HG03196 (cell line): ENCODE data around the gene DHODH.

Source experiments
- ATAC-seq: cut with Tn5 transposase; IDR thresholded peaks from one replicate; pipeline ENCODE4 v1.9.1; 2021; ENCODE audit not compliant: unreplicated experiment

The DHODH gene

DNA sequence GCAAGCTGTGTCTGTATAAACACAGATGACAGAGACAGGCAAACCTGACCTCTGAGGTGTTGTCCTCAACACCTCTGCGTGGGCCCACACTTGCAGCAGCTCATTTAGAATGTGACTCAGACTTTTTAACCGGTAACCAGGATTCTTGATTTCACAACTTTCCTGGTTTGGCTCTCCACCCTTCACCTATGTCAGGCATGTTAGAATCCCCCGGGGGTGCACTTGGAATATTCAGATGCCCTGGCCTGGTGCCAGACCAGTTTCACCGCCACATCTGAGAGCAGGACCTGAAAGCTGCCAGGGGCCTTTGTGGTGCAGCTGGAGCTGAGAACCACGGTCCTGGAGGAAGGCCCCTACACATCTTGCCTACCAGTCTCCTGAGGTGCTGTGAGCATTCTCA is 4.8 kb downstream of the DHODH start:
- ATAC-seq = no peak

DNA sequence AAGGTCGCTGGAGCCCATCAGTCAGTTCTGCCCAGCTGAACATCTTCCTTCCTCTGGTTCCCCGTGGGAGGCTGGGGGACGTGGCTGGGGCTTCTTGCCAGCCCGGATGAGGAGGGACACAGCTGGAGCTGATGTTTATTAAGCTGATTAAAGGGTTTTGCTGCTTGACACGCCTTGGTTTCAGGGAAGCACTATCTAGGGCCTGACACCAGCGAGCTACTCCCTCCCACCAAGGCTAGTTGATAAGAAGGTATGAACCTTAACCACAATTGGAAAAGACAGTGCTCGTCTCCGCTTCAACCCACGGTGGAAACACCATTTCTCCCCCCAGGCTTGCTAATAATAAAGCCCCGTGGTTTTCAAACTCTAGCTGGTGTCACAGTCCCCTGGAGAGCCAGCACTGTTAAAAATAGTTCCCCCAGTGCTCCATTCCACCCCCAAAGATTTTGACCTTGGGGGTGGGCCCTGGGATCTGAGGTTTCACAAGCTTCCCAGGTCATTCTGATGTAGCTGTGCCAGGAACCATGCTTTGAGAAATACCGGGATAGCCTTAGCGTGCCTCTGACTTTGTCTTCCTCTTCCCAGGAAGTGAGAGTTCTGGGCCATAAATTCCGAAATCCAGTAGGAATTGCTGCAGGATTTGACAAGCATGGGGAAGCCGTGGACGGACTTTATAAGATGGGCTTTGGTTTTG is 5.5 kb downstream of the DHODH start:
- no peak for ATAC-seq

DNA sequence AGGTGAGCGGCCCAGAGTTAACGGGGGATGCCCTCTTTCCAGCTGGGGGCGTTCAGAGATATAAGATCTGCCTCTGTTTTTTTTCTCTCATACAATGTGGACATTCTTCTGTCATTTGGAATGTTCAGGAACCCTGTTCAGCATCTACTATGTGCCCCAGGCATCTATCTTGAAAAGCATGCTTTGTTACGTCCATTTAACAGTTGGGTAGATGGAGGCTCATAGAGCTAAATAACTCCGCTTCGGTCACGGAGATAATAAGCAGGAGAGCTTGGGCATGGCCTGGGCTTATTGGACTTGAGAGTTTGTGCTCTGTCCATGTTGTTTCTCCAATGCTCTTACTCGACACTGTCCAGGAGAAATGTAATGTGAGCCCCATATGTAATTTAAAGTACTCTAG is 6.1 kb downstream of the DHODH start:
- ATAC-seq = no peak

DNA sequence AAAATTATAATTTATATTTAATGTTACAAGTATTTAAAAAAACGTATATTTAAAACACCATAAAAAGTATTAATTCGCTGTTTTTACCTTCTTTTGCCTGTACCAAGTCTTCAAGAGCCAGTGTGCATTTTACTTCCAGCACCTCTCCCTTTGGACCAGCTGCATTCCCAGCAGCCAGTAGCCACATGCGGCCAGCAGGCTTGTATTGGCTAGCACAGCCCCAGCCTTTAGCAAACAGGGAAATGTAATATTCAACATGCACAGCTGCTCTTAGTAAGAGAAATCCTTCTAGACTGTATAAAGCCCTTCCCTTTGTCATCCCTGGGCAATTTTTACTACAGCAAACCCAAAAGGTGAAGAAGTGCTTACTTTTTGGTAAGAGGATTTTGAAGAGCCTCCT is 6.6 kb downstream of the DHODH start:
- no peak for ATAC-seq

DNA sequence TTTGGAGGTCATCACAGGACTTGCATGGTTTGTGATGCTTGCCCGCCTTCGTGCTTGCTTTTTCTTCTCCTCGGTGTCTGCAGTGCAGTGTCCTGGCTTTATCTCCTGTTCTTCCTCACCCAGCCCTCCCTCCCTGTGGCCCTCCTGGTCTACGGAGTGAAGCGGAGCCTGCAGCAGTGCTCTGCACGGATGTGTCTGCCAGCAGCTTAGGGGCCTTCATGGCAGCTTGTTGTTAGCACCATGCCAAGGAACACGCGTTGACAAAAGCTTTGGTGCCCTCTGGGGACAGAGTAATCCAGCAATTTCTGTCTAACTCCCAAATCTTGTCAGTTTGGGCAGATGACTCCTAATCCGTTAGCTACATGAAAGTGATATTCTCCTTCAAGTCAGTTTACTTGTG is 9.9 kb downstream of the DHODH start:
- no peak for ATAC-seq

DNA sequence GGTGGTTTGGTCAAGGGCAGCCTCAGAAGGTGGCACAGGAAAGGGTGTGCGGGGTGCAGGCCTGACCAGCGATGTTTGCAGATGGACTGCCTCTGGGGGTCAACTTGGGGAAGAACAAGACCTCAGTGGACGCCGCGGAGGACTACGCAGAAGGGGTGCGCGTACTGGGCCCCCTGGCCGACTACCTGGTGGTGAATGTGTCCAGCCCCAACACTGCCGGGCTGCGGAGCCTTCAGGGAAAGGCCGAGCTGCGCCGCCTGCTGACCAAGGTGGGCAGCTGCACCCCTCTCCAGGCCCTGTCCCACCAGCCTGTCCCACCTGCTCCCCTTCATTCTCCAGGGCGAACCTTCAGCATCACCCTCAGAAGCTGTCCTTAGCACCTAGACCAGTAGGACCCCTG is 12.5 kb downstream of the DHODH start:
- ATAC-seq = no peak

DNA sequence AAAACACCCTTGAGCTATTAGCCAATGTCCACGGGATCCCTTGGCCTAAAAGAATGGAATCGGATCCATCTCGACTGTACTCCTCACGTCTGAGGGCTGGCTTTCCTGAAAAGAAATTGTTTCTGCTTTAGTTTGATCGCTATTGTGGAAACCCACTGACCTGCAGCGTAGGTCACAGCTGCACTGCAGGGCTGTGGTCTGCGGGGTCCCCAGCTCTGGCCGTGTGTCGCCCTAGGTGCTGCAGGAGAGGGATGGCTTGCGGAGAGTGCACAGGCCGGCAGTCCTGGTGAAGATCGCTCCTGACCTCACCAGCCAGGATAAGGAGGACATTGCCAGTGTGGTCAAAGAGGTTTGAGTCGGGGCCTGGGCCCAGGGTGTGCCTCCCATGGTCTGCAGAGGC is 13.6 kb downstream of the DHODH start:
- no peak for ATAC-seq

DNA sequence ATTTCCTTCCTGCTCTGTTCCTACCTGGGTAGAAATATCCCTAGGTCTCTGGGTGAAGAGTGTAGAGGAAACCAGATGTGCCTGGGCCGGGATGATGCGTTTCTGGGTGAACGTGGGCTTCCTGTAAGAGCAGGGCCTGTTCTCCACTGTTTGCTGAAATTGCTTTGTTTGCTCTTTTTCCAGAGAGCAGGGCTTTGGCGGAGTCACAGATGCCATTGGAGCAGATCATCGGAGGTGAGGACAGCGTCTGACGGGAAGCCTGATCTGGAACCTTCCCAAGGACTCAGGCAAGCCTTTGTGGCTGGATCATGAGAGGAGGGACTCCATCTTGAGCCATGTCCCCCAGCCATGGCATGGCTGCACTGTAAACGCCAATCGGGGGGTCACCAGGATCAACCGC is 15.4 kb downstream of the DHODH start:
- no peak for ATAC-seq

DNA sequence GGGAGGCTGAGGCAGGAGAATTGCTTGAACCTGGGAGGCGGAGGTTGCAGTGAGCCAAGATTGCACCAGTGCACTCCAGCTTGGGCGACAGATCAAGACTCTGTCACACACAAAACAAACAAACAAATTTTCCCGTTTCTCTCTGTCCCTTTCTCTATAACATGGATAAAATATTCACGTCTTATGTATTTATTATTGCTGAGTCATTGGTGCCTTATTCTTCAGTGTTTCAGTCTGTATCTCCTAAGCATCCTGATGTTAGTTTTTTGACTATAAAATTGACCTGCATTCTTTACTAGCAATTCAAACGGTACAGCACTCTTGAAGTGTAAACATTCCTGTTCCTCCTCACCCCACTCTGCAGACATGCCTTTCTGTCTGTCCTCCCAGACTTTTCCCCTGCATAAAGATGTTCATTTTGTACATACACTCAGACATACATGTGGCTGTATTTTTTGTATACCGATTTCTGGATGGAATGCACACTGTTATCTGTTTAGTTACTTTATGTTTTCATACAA is 16.4 kb downstream of the DHODH start:
- ATAC-seq = no peak

DNA sequence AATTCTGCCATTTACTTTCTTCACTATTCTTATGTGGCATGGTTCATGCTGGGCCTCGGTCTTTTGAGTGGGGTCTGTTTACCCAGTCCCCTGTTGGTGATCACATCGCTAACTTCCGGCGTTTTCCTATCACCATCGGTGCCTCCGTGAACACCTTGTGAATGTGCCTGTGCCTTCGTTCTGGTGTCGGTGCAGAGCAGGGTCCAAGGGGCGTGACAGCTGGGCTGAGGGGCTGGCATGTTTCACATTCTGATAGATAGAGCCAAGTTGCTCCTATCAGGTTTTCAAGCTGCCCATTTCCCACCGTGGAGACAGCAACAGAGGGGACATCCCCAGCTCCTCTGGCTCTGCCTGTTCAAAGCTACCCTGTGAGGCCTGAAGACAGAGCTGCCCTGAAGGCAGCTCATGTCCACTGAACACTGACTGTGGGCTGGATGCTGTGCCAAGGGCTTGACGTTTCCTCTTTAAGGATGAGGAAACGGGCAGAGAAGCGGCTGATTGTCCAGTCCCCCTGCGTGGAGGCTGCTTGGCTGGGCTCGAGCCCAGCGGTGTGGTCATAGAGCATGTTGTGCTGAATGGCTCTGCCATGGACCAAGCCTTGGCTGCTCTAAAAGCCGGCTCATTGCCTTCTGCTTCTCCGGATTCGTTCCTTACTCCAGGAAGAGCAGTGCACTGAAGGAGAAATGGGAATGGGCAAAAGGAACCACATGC is 17.0 kb downstream of the DHODH start:
- no peak for ATAC-seq

DNA sequence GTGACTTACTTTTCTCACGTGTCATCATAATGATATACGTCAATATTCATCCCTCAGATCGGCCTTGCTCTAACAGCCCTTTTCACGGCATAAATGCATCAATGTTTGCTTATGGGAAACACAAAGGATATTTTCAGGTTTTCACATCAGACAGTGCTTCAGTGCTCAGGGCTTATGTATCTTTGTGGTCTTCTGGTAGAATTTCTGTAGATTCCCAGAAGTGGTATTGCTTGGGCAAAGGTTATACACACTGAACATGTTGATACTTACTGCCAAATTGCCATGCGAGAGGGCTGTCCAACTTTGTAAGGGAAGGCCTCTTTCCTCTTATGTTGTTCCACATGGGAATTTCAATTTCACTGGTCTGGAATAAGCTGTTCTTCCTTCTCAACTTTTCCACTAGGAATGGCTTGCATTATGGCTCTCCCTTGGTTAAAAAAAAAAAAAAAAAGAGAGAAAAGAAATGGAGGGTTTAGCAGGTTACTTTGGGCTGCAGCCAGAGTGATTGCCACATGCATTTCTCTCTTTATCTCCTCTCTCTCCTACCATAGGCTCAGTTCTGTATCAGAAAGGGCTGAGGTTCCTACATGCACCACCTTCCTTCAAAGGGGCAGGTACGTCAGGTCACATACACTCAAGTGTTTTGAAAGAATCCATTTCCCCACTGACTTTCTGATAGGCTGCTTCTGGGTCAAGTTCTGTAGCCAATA is 19.3 kb downstream of the DHODH start:
- no peak for ATAC-seq

DNA sequence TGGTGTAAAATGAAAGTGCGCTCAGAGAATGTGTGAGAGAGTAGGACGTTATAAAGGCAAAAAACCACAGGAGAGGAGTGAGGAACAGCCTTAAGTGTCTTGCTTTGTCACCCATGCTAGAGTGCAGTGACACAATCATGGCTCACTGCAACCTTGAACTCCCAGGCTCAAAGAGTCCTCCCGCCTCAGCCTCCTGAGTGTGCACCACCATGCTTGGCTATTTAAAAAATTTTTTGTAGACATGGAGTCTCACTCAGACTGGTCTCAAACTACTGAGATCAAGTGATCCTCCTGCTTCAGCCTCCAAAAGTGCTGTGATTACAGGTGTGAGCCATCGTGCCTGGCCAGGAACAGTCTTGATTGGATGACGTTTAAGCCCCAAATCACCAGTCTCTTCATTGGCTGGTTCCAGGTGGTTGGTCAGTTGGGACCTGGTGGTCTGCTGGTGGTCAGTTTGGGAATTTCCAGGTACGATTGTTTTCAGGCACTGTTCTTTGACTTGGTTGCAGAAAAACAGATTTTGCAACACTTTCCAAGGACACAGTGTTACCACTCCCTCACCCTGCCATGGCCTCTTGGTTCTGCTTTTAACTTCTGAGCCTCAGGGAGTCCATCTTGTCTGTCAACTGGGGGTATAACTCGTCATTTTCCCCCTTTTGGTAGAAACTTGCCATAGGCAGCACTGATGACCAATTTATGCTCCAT is 21.2 kb downstream of the DHODH start:
- ATAC-seq = no peak

DNA sequence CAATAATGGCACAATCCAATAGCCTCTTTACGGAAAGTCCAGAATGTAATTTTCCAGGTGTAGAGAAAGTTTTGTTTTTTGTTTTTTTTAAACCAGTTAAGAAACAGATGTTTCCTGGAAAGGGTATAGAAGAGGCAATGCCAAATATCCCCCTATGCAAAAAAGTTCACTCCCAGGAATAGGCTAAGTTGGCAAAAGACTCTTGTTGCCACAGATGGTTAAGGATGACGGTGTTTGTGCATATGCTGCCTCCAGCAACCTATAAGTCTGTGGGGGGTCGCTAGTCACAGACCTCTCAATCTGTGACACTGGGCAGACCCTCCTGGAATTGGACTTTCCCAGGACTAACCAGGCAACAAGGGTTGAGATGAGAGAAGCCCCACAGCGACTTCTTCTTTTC is 24.9 kb downstream of the DHODH start:
- ATAC-seq = no peak

DNA sequence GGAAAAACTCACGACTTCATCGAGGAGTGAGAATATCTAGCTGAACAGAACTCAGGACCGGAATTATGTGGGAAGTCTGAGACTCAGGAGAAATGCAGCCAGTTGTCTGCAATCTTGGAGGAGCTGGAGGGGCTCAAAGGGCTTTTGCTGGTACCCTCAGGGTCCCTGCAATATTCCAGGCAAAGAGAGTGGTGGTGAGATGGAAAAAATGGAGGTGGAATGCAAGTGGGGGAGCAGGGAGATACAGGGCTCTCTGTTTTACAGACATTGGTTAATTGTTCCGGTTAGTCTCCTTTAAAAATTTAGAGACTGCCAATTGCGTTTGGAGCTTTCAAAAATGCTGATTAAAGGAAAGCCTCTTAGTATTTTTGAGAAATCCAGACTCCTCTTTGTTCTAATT is 27.6 kb downstream of the DHODH start:
- ATAC-seq = no peak

DNA sequence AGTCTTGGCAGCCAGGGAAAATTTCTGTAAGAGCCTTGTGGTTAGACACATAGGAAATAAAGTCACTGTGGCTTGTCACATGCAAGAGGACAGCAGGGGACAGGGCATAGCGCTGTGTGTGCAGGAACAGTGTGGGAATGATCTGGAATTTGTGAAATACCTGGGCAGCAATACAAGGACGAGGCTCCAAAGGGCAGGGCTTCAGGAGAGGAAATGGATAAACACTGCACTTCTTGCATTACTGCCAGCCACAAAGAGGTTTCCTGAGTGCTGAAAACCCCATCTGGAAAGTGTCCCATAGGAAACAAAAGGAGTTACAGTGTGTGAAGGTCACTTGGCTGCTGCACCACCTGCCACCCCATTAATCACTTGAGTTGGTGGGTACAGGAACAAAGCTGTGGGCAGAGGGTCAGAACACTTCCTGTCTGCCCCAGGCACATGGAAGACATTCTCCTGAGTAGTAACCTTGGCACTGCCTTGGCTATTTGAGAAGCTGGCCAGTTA is 33.7 kb downstream of the DHODH start:
- ATAC-seq = no peak

DNA sequence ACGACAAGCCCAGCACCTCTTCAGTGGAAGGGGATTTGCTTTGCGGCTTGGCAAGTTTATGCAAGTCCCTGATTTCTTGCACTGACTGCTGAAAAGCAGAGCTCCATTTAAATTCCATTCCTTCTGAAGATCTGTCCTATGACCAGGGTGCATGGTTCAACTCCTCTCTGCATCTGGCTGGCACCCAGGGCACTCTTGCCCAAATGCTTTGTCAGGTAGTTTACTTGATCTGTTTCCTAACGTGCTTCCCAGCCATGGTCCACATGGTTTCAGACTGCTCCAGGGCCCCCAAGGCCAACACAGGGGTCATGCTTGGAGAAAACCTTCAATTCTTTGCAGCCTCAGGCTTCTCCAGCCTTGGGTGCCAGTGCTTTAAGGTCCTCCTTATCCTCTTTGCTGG is 34.5 kb downstream of the DHODH start:
- ATAC-seq = no peak

DNA sequence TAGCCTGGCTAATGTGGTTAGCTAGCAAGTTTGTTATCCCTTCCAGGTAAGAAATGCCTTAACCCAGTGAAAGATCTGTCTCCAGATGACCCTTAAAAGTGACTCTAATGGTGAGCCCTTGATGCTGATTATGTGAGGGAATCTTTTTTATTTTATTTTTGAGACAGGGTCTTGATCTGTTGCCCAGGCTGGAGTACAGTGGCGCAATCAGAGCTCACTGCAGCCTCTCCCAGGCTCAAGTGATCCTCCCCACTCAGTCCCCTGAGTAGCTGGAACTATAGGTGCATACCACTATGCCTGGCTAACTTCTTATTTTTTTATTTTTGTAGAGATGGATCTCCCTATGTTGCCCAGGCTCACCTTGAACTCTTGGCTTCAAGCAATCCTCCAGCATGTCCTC is 35.0 kb downstream of the DHODH start:
- no peak for ATAC-seq

DNA sequence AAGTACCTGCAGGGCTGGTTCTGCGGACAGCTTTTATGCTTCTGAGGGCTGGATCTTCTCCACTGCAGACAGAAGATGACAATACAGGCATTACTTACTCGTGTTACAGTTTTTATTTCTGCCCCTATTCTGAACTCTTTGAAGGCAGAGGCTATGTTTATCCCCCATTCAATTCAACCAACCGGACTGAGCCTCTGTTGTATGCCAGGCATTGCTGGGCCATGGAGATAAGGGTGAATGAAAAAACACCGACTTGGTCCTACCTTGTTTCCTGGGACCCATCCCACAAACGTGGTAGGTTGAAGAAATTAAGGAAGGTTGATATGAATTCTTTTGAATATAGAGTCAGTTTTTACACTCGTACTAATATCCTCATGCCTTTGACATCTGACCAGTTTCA is 35.8 kb downstream of the DHODH start:
- ATAC-seq = no peak

DNA sequence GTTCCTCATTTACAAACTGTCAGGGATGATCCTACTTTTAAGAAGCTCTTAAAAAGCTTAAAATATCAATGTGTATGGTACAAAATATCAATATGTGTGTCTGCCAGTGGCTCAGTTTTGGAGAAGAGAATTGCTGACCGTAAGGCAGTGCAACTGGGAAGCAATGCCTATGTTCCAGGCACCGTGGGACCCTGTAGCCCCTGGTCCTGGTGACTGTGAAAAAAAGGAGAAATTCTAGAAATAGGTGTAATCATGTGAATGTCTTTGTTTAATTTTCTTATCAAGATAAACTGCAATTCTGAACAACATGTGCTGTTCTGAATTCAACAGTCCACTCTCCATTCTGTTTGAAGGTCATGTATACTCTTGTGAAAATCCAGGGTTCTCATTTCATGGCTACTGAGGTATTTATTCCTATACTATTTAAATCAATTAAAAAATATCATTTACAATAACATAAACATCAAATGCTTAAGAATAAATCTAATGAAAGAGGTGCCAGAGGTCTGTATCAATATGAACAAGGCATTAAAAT is 36.3 kb downstream of the DHODH start:
- ATAC-seq = no peak

DNA sequence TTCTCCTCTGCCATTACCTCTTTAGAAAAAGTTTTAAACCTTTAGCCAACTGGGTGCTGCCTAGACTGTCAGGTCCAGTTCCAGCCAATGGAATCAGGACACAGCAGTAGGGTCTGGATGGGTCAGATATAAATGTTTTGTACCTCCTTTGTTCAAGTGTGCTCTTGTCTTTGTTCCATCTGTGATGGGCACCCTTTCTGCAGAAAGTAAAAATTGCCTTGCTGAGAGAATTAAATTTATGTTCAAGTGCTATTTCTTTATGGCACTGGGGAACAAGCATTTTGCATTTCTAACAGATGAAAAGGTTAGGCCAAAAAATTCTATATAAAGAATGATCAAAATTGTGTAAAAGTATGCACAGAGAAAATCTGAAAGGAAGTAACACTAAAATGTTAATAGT is 40.6 kb downstream of the DHODH start:
- ATAC-seq = no peak
